ENCODE data around the gene METTL2B.

METTL2B gene

GRCh38 chr7:128476402-128477335, at the start of gene METTL2B:
METTL2B (plus strand) TSS chr7:128476748; CDS start chr7:128476766, 18 bp downstream.
- peak; percentile 53 for DNase-seq

- peak; percentile 35 for DNase-seq
Observed at GRCh38 chr7:128427289-128427891, 49.2 kb upstream of the METTL2B start.

- no peak for DNase-seq
Observed at GRCh38 chr7:128430207-128430606, 46.3 kb upstream of the METTL2B start.

GRCh38 chr7:128431221-128431620, 45.3 kb upstream of the METTL2B start:
- DNase-seq = no peak

GRCh38 chr7:128431754-128432153, 44.8 kb upstream of the METTL2B start:
- DNase-seq = no peak

- DNase-seq = no peak
Observed at GRCh38 chr7:128434413-128435326, 41.9 kb upstream of the METTL2B start.

GRCh38 chr7:128435327-128435686, 41.2 kb upstream of the METTL2B start:
- no peak for DNase-seq

GRCh38 chr7:128437426-128438332, 38.9 kb upstream of the METTL2B start:
- DNase-seq = no peak

GRCh38 chr7:128442356-128442755, 34.2 kb upstream of the METTL2B start:
- no peak for DNase-seq

- no peak for DNase-seq
Observed at GRCh38 chr7:128443831-128444600, 32.5 kb upstream of the METTL2B start.

- no peak for DNase-seq
Observed at GRCh38 chr7:128446306-128446705, 30.2 kb upstream of the METTL2B start.

GRCh38 chr7:128447941-128448564, 28.5 kb upstream of the METTL2B start:
- DNase-seq = no peak

GRCh38 chr7:128448751-128449302, 27.7 kb upstream of the METTL2B start:
- no peak for DNase-seq

GRCh38 chr7:128450409-128450808, 26.1 kb upstream of the METTL2B start:
- no peak for DNase-seq

- DNase-seq = no peak
Observed at GRCh38 chr7:128450913-128451312, 25.6 kb upstream of the METTL2B start.

GRCh38 chr7:128452552-128452951, 24.0 kb upstream of the METTL2B start:
- DNase-seq = no peak

GRCh38 chr7:128453836-128454804, 22.4 kb upstream of the METTL2B start:
- DNase-seq = no peak

- DNase-seq = no peak
Observed at GRCh38 chr7:128454808-128455542, 21.6 kb upstream of the METTL2B start.
